HG03045 (cell line): ENCODE data around the gene TTC21B.
"Not testable (repeated sequence)": the region's sequence is repeated elsewhere in the genome, so short reads cannot be mapped to it uniquely, and the experiment has no call there.

Experiments used
- ATAC-seq: cut with Tn5 transposase; IDR thresholded peaks from one replicate; pipeline ENCODE4 v1.9.1; 2021; ENCODE audit warnings: mild to moderate bottlenecking, moderate library complexity; ENCODE audit not compliant: unreplicated experiment

The TTC21B gene

GRCh38 chr2:165953655-165954606 is at the start of gene TTC21B:
Gene TTC21B (minus strand): TSS chr2:165953776. CDS start chr2:165953705, 71 bp downstream.
- peak; percentile 98 for ATAC-seq

GRCh38 chr2:166000401-166000800 is 46.8 kb upstream of the TTC21B start:
- ATAC-seq: no peak

DNA sequence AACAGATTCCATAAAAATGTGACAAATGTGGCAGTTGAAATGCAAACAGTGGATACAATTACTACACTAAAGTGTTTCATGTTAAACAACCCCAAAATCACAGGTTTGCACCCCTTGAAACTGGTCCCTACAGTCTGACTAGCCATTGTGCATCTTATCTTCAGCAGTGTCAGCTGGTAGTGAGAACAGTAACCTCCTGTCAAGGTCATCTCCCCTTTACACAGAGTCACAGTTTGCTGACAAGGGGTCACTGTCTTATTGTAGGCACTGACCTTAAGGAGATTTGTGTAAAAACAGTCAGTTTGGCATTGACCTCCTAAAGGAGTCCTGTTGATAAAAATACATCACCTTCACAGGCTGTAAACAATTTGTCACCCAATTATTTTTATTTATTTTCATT is 37.3 kb upstream of the TTC21B start:
- ATAC-seq: no peak

DNA sequence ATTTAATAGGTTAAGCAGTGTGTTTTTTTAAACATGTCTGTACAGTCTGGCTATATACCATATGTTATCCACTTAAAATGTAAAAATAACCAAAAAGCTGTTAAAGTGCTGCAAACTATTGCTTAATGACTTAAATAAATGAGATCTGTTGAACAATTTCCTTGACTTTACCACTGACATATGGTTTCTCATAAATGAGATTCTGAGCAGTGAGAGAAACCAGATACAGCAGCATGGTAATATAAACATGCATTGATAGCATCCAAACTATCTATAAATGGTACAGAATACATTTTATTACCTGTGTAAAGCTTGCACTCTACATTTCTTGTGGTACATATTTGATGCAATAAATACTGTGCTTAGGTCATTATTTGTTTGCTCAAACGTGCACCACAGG is 36.3 kb upstream of the TTC21B start:
- no peak for ATAC-seq

DNA sequence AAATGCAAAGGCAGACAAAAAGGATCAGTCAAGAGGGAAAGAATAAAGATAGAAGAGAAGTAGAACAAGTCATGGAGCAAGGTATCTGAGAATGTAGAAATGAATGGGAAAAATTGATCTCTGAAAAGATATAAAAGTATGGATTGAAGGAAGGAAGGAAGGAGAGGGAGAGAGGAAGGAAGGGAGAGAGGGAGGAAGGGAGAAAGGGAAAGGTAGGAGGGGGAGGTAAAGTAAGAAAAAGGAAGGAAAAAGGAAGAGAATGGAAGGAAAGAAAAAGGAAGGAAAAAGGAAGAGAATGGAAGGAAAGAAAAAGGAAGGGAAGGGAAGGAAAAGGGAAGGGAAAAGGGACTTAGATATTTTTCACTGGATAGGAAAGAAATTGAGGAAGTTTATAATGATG is 31.5 kb upstream of the TTC21B start:
- ATAC-seq: no peak

DNA sequence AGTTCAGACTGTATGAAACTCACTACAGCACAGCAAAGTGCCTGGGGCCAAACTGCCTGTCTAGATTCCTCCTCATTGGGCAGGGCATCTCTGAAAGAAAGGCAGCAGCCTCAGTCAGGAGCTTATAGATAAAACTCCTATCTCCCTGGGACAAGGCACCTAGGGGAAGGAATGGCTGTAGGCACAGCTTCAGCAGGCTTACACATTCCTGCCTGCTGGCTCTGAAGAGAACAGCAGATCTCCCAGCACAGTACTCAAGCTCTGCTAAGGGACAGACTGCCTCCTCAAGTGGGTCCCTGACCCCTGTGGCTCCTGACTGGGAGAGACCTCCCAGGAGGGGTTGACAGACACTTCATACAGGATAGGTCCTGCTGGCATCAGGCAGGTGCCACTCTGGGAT is 18.6 kb upstream of the TTC21B start:
- ATAC-seq: not testable (repeated sequence)

- no peak for ATAC-seq
Observed at GRCh38 chr2:165970663-165971062, 17.1 kb upstream of the TTC21B start.

GRCh38 chr2:165969227-165969626 is 15.7 kb upstream of the TTC21B start:
- ATAC-seq: no peak

- ATAC-seq: no peak
Observed at GRCh38 chr2:165967746-165968145, 14.2 kb upstream of the TTC21B start.

- ATAC-seq: no peak
Observed at GRCh38 chr2:165961818-165962217, 8.2 kb upstream of the TTC21B start.

DNA sequence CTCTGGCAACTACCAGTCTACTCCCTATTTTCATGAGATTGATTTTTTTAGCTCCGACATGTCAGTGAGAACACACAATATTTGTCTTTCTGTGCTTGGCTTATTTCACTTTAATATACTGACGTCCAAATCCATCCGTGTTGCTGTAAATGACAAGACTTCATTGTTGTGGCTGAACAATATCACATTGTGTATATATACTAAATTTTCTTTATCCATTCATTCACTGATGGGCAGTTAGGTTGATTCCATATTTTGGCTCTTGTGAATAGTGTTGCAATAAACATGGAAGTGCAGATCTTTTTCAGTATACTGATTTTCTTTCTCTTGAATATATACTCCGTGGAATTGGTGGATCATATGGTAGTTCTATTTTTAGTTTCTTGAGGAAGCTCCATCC is 5.8 kb upstream of the TTC21B start:
- no peak for ATAC-seq

DNA sequence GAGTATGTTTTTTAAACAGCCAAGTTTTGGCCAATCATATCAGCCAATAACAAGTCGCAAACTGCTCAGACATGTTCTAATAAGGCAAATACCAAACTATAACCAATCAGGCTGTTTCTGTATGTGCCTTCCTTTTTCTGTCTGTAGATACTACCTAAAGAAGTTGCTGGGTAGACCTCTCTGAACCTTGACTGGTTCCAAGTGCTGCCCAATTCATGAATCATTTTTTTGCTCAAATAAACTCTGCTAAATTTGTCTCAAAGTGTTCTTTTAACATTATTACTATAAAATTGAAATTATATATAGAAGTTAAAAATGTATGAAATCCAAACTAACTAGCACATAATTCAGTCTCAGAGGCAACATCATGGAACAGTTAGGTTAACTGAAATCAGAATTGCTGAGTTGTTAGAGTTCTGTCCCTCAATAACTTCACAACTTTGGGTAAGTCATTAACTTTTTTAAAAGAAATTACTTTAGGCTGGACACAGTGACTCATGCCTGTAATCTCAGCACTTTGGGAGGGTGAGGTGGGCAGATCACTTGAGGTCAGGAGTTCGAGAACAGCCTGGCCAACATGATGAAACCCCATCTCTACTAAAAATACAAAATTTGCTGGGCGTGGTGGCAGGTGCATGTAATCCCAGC is 4.9 kb upstream of the TTC21B start:
- no peak for ATAC-seq

DNA sequence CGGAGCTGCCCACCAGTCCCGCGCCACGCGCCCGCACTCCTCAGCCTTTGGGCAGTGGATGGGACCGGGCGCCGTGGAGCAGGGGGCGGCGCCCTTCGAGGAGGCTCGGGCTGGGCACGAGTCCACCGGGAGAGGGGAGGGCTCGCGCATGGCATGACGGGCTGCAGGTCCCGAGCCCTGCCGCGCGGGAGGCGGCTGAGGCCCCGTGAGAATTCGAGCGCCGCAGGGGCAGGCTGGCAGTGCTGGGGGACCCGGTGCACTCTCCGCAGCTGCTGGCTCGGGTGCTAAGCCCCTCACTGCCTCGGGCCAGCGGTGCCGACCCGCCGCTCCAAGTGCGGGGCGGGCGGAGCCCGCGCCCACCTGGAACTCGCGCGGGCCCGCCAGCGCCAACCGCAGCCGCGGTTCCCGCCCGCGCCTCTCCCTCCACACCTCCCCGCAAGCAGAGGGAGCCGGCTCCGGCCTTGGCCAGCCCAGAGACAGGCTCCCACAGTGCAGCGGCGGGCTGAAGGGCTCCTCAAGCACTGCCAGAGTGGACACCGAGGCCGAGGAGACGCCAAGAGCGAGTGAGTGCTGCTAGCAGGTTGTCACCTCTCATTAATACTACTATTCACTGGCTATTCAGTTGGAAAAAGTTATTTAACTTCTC is 3.6 kb upstream of the TTC21B start:
- no peak for ATAC-seq

DNA sequence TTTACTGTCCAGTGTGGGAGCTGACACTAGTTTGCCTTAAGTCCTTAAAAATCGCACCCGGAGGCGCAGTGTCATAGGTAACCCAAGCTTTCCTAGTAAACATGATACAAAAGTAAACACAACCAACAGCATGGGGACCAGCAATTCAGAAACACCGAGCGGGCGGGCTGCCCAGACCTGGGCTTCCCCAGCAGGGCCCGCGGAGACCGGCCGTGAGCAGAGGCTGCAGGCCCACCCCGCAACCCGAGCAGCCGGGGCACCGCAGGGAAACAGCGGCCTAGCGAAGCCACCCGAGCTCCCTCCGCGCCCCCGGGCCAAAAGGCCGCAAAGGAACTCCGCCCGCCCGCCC is 296 bp downstream of the TTC21B start:
- ATAC-seq: peak; percentile 46

DNA sequence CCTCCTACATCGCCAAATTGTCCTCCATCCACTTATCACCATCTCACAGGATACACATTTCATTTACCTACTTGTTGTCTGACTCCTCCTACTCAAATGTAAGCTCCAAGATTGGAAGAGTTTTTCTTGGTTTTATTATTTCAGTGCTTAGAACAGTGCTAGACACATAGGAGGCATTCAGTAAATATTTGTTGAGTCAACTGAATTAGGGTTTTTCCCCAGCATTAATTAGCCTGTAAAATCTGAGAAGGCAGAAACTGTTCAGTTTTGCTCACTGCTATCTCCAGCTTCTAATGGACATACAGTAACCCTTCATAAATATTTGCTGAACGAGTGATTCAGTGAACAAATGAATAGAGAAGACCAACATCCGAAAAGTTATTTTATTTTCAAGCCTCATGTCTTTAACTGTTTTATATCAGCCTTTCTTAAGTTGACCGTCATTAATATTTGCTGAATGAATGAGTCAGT is 800 bp downstream of the TTC21B start:
- ATAC-seq: no peak

- ATAC-seq: no peak
Observed at GRCh38 chr2:165952085-165952484, 1.5 kb downstream of the TTC21B start.

- no peak for ATAC-seq
Observed at GRCh38 chr2:165950438-165950837, 3.1 kb downstream of the TTC21B start.

- no peak for ATAC-seq
Observed at GRCh38 chr2:165941827-165942226, 11.7 kb downstream of the TTC21B start.

GRCh38 chr2:165938237-165938636 is 15.3 kb downstream of the TTC21B start:
- no peak for ATAC-seq

- no peak for ATAC-seq
Observed at GRCh38 chr2:165933211-165933910, 20.2 kb downstream of the TTC21B start.

DNA sequence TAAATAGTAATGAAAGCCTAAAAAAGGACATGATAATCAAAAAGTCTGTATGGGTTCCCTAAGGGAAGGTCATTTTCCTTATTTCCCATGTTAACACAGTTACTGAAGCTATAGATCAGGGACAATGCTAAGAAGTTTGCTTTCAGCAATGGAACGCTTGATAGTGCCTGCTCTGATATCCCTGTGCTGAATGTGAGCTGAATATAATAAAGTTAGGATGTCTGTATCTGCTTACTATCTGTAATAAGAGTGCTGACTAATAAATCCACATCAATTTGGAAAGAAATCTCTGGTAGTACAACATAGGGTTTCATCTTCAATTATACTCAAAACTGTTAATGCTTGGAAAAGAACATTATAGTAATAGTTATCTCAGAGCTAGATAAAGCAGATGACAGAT is 25.8 kb downstream of the TTC21B start:
- ATAC-seq: no peak
